Measurements from ENCODE around the gene WFDC1. TPM values are rescaled to one million over a fixed set of nuclear protein-coding genes. Genes with fewer than 3 reads are reported as not detected.
"Not testable (repeated sequence)": the region's sequence is repeated elsewhere in the genome, so short reads cannot be mapped to it uniquely, and the experiment has no call there.

Gene WFDC1
- total RNA-seq, 1 donor from 2014 or later, result 3.0 TPM

GRCh38 chr16:84331998-84332780, 37.5 kb downstream of the WFDC1 start:
- TF ChIP-seq, protein P1, sequence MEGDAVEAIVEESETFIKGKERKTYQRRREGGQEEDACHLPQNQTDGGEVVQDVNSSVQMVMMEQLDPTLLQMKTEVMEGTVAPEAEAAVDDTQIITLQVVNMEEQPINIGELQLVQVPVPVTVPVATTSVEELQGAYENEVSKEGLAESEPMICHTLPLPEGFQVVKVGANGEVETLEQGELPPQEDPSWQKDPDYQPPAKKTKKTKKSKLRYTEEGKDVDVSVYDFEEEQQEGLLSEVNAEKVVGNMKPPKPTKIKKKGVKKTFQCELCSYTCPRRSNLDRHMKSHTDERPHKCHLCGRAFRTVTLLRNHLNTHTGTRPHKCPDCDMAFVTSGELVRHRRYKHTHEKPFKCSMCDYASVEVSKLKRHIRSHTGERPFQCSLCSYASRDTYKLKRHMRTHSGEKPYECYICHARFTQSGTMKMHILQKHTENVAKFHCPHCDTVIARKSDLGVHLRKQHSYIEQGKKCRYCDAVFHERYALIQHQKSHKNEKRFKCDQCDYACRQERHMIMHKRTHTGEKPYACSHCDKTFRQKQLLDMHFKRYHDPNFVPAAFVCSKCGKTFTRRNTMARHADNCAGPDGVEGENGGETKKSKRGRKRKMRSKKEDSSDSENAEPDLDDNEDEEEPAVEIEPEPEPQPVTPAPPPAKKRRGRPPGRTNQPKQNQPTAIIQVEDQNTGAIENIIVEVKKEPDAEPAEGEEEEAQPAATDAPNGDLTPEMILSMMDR (IDR thresholded peaks at IDR 0.05; ENCODE audit: unreplicated experiment), result no peak
- no peaks in the 10 kb centered on the region for H3K27me3 Mint-ChIP-seq (ENCODE audit: low read depth)
- peaks cover 9% of the 10 kb centered on the region for H3K36me3 Mint-ChIP-seq

GRCh38 chr16:84332975-84333684, 38.5 kb downstream of the WFDC1 start:
- DNase-seq (ENCODE audit: low spot score in 2 of 2, unreplicated experiment in 2 of 2), result no peak
- Mint-ChIP-seq H3K4me3 (no peak overlapping the region), H3K4me1 (peaks cover 3% of the 10 kb centered on the region), H3K36me3 (peaks cover 13% of the 10 kb centered on the region), H3K27me3 (ENCODE audit: low read depth) (no peaks in the 10 kb centered on the region), H3K27ac (no peak overlapping the region), H3K9me3 (peaks cover 20% of the 10 kb centered on the region)
- TF ChIP-seq, protein P1 (IDR thresholded peaks at IDR 0.05; ENCODE audit: unreplicated experiment), result no peak

More at GRCh38 chr16:84331998-84332780, 37.5 kb downstream of the WFDC1 start:
- Mint-ChIP-seq H3K9me3 (peaks cover 15% of the 10 kb centered on the region), H3K27ac (no peak overlapping the region), H3K4me1 (peaks cover 3% of the 10 kb centered on the region), H3K4me3 (no peak overlapping the region)
- DNase-seq (ENCODE audit: low spot score in 2 of 2, unreplicated experiment in 2 of 2), result no peak

DNA sequence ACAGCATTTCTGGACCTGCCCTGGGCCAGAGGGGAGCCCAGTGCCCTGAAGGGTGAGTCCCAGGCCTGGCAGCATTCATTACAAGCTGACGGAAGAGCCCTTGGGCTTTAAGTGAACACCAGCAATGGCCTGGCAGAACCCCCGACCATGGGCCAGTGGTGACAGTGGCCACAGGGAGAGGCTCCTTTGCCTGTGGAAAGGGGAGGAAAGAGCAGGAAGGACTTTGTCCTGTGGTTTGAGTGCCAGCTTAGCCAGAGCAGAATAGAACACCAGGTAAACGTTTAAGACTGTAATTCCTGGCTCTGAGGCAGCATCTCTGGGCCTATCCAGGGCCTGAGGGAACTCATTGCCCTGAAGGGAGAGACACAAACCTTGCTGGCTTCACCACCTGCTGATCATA, 39.4 kb downstream of the WFDC1 start:
- no peak for DNase-seq (ENCODE audit: low spot score in 2 of 2, unreplicated experiment in 2 of 2)
- Mint-ChIP-seq H3K9me3 (peaks cover 20% of the 10 kb centered on the region), H3K4me1 (peaks cover 3% of the 10 kb centered on the region), H3K27ac (no peak overlapping the region), H3K4me3 (no peak overlapping the region), H3K27me3 (ENCODE audit: low read depth) (no peaks in the 10 kb centered on the region), H3K36me3 (peaks cover 13% of the 10 kb centered on the region)
- TF ChIP-seq, protein P1 (IDR thresholded peaks at IDR 0.05; ENCODE audit: unreplicated experiment), result no peak

- Mint-ChIP-seq H3K36me3 (peaks cover 13% of the 10 kb centered on the region), H3K4me3 (no peak overlapping the region), H3K27ac (no peak overlapping the region), H3K27me3 (ENCODE audit: low read depth) (no peaks in the 10 kb centered on the region), H3K4me1 (peaks cover 3% of the 10 kb centered on the region), H3K9me3 (peaks cover 20% of the 10 kb centered on the region)
- no peak for DNase-seq (ENCODE audit: low spot score in 2 of 2, unreplicated experiment in 2 of 2)
- TF ChIP-seq, protein P1 (IDR thresholded peaks at IDR 0.05; ENCODE audit: unreplicated experiment), result no peak
Observed at GRCh38 chr16:84334482-84334881, 39.8 kb downstream of the WFDC1 start.

- DNase-seq (ENCODE audit: low spot score in 2 of 2, unreplicated experiment in 2 of 2); H3K27ac Mint-ChIP-seq; H3K27me3 Mint-ChIP-seq (ENCODE audit: low read depth); H3K4me1 Mint-ChIP-seq; H3K4me3 Mint-ChIP-seq: not testable (repeated sequence)
- H3K9me3 Mint-ChIP-seq, result peaks cover 20% of the 10 kb centered on the region
- peaks cover 13% of the 10 kb centered on the region for H3K36me3 Mint-ChIP-seq
Observed at GRCh38 chr16:84337236-84337635, 42.6 kb downstream of the WFDC1 start.

DNA sequence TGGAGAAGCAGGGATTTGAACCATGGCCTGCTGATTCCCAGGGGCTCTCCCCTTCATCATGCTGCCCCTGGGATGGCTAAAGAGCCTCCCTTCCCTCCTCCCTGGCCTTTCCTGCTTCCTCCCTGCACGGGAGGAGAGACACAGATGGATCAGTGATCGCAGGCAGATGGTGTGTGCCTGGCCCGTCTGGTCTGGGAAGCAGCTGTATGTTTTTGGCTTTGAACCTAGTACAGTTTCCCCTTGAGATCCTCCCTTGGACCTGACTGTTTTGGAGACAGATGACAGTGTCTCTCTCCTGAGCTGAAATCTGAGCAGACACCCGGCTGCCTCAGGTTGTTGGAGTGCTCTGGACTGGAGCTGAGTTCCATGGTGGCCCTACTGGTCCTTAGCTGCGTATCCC, 44.6 kb downstream of the WFDC1 start:
- no peaks in the 10 kb centered on the region for H3K27me3 Mint-ChIP-seq (ENCODE audit: low read depth)
- no peak for DNase-seq (ENCODE audit: low spot score in 2 of 2, unreplicated experiment in 2 of 2)
- TF ChIP-seq, protein P1 (IDR thresholded peaks at IDR 0.05; ENCODE audit: unreplicated experiment), result no peak
- H3K36me3 Mint-ChIP-seq, result peaks cover 13% of the 10 kb centered on the region
- no peak overlapping the region for H3K27ac Mint-ChIP-seq
- H3K4me3 Mint-ChIP-seq, result no peak overlapping the region
- H3K9me3 Mint-ChIP-seq, result peaks cover 20% of the 10 kb centered on the region
- H3K4me1 Mint-ChIP-seq, result peaks cover 4% of the 10 kb centered on the region

Data from mesothelial cell of epicardium (in vitro differentiated cells).